Fibroblast of skin of right quadriceps (primary cell): Measurements from ENCODE around the gene FUT9.
"Not testable (repeated sequence)": the region's sequence is repeated elsewhere in the genome, so short reads cannot be mapped to it uniquely, and the experiment has no call there.

Experiments
- DNase-seq: peaks from one replicate; pipeline ENCODE4 v3.0.0-alpha.2; 2013

The FUT9 gene

DNA sequence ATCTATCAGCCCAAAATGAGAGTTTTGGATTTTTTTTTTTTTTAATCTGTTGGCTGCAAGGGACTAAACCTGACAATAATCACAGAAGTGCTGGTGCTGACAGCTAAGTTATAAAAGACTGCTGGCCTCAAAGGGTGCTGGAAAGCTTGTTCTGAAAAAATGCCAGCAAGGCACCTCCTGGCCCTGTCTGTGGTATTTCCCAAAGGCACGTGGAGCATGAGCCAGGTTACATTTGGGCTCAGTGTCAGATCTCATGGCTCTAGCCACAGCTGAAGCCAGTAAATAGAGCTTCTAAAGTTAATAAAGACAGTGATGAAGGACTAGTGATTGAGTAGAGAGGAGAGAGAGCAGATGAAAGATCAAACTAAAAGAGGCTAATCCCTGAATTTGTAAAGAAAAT, 178.9 kb downstream of the FUT9 start:
- no peak for DNase-seq

DNA sequence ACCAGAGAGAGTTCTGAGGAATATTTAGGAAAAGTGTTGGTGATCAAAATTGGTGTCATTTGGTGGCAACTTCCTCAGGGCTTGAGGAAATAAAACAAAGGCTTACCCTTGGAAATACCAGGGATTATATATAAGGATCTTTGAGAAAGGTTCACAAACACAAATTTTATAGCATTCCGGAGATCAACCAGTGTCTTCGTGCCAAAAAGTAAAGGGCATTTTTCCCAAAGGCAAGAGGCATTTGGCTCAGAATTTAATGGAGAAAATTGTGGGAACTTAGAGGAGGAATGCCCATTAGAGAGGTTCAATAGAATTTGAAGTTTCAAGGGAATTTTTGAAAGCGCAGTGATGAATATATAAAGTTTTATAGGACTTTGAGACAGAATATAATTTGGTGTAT, 179.5 kb downstream of the FUT9 start:
- DNase-seq: no peak

DNA sequence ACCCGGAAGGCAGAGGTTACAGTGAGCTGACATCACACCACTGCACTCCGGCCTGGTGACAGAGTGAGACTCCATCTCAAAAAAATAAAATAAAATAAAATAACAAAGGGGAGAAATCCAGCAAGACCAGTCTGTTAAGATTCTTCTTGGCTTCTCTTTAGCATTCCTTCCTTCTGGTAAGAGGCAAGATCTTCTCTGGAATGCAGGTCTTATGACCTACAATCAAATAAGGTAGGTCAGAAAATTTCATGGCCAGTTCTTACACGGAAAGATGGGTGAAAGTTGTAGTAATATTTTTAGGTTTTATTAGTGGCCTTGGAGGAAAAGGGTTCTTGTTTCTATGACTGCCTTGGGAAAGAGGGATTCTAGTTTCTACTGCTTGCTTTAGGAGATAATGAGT, 180.9 kb downstream of the FUT9 start:
- DNase-seq: no peak

DNA sequence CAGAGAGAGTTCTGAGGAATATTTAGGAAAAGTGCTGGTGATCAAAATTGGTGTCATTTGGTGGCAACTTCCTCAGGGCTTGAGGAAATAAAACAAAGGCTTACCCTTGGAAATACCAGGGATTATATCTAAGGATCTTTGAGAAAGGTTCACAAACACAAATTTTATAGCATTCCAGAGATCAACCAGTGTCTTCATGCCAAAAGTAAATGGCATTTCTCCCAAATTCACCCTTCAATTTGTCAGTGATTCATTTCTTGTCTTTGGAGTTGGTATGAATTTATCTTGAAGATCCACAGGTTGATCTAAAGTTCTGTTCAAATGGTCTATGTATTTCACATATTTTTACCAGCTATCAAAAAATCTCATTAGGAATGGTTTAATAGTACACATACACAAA, 181.5 kb downstream of the FUT9 start:
- no peak for DNase-seq

DNA sequence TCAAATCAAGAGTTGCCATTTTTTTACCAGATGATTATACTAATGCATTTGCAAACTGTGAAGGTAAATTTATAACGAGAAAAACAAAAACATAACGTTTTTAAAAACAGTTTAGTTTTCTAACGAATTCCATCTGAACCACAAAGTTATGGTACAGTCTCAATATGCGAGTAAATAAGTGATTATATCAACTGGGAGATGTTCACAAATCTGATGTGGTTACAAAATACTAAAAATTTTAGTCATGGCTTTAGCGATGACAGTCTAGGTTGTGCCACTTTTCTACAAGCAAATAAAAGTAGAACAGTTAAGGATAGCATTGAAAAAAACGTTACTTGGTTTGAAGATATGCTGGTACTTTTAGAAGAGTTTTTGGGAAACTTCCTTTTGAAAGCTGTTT, 186.8 kb downstream of the FUT9 start:
- no peak for DNase-seq

DNA sequence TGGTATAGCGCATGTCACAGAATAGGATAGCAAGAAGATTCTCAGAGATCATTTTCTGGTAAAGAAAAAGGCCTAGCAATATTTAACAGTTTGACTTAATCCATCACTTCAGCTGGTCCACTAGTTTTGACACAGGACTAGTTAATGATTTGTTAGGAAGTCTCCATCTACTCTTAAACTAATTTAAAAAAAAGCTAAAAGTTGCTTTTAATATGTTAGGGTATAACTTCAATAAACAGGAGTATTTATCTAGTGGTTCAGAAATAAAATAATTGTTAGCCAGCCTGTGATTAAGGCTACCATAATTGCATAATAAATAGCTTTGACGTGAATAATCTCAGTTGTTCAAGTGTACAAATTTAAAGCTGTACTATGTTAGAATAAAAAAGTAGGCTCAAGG, 195.6 kb downstream of the FUT9 start:
- no peak for DNase-seq

DNA sequence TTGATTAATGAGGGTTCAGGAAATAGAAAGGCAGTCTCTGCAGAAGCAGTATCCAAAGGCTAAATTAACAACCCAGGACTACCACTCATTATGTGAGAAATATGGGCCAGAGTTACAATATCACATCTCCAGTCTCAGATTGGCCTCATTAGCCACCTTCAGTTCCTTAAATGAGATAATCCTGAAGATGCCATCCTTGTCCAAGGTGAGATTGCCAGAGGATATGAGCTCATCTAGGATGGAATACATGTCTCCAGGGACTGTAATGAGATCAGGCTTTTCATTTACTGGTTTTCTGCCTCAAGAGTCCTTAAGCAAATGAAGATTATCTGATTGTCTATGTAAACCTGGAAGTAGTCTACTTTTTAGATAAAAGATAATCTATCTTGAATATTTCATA, 196.3 kb downstream of the FUT9 start:
- no peak for DNase-seq

DNA sequence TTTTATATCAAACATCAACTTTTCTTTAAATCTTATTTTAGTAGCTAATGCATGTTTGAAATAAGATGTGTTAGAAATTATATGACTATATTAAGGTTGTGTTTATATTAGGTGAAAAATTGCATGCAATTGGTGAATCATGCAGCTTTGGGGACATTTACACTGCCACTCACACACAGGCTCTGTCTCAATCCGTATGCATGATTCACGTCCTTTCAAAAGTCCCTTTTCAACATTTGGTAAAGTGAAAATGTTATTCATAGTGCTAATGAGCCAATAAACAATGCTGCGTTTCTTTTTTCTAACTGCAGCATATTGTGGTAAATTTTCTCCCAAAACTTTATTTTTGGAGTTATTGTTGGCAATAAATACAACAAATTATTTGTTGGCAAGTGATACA, 198.0 kb downstream of the FUT9 start:
- no peak for DNase-seq

DNA sequence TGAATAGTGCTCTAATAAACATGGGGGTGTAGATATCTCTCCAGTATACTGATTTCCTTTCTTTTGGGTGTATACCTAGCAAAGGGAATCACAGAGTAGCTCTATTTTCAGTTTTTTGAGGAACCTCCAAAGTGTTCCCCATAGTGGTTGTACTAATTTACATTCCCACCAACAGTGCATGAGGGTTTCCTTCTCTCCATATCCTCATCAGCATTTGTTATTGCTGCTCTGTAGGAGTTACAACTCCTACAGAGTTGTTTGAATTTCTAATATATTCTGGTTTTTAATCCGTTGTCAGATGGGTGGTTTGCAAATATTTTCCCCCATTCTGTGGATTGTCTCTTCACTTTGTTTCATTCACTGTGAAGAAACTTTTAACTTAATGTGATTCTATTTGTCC, 207.9 kb downstream of the FUT9 start:
- no peak for DNase-seq

DNA sequence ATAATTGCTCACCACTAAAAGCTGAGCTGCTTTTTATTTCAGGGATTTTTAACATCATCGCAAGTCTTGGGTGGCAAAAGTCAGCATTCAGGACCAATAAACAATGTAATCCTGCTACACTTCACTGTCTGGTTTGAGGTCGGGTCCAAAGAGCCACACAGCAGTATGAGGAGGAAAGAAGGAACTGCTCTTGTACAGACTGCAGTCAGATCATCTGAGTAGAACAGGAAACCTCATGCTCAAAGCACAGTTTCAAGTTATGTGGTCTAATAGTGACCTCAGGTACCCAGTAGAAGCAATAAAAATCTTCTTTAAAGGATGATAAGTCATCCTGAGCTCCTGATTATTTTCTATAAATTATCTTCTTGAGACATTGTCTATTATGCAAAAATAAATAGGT, 211.4 kb downstream of the FUT9 start:
- DNase-seq: no peak

DNA sequence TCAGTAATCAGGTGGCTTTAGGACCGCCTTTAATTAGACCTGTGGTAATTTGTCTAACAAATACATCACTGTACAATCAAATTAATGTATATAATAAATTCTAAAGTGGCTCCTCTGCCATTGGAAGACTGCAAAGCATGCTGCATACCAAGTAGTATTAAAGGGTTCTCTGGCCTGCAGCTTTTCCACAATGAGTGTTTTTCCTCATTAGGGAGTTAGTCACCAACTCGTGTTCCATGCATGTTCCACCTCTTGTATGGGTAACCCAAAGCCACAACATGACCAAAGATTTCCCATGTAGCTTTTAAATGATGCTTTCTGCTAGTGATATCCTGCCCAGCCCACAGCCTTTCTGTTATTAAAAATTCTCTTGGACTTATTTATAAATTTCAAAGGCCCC, 218.7 kb downstream of the FUT9 start:
- no peak for DNase-seq

DNA sequence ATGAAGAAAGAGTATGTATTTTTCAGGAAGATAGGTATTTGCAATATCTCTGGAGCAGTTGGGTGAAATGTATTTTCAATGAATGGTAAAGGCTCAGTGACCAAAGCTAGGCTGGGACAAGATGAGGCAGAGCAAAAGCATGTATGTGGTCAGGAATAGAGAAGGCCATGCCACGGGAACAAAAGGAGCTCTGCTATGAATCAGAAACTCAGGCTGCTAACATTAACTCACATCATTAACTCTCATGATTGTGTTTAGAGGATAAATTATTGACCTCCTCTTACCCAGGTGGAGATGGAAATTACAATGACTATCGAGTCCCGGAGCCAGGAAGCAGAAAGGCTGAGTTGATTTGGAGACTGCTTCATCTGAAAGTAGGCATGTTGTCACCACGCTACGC, 220.2 kb downstream of the FUT9 start:
- no peak for DNase-seq

DNA sequence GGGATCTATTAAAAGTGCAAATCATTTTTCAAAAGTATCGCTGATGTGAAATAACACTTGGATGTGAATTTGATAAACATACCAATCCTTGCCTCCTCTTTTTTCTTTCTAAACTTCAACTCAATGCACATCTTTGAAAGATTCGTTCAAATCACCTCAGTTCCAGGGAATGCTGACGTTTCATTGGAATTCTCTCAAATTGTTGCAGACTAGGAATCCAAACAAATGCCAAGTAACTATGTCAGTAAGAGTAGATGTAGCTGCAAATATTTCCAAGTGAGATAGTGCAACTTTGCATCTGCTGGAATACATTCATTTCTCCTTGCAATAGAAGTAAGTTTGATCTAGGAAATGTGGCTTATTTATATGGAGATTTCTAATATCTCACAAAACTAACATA, 220.7 kb downstream of the FUT9 start:
- DNase-seq: no peak

DNA sequence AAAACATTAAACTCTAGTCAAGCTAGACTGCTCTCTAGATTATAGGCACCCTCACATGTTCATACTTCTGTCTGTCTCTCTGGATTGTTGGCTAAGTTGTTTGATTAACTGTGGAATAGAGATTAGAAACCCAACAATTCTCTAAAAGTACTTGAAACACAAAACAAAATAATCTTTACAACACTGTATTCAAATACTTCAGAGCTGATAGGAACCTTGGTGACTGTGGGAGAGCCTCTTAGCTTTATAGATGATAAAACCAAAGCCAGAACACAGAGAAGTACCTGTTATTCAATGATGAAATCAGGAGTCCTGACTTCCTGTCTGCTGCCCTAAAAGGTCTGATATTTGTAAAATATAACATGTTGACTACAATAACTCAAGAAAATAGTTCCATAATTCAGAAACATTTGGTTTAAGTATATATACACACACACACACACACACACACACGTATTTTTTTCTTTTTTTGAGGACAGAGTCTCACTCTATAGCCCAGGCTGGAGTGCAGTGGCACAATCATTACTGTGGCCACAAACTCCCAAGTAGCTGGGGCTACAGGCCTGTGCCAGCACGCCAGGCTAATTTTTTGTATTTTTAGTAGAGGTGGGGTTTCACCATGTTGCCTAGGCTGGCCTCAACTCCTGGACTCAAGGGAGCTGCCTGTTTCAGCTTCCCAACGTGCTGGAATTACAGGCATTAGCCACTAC, 222.0 kb downstream of the FUT9 start:
- no peak for DNase-seq

DNA sequence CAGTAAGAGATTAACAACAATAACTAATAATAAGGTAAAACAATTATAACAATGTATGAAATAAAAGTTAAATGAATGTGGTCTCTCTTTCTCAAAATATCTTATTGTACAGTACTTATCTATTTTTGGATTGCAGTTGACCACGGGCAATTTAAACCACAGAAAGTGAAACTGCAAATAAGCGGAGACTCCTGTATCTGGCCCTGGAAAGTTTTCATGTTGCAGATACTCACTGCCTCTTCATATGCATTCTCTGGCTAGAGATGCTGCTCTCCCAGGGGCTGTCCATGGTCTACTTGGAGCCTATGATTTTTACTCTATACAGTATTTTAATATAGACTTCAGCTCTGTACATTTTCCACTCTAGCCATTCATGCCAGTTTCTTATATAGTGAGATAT, 230.8 kb downstream of the FUT9 start:
- no peak for DNase-seq

DNA sequence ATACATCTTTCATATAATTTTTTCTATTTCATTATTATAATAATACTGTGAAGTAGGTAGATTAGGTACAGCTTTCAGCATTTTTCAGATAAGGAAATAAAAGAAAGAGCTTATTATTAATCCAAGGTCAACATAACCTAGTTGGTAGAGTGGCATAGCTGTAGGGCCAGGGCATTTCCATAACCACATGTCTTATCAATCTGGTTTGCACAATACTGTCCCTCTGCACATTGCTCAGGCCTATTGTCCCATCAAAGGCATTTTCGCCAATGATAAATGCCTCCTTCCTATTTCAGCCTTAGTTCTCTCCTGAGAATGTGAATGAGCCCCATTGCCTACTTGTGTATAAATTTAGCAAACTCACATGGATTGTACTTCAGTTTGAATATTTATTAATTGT, 234.0 kb downstream of the FUT9 start:
- no peak for DNase-seq

DNA sequence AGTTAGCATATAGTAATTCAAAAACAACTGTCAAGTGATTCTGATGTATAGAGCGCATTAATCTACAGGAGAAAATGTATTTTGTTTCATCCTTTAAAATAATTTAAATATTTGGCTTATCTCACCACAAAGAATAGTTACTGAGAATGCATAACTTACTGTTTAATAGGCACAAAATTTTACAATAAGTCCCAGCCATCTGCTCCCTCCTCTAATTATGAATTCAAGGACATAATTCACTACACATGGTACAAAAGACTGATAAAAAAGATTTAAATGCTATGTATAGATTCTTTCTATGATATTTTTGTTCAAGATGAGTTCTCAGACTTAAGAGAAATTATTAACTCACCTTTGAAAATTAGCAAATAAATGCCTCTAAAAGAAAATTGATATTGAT, 242.0 kb downstream of the FUT9 start:
- no peak for DNase-seq

DNA sequence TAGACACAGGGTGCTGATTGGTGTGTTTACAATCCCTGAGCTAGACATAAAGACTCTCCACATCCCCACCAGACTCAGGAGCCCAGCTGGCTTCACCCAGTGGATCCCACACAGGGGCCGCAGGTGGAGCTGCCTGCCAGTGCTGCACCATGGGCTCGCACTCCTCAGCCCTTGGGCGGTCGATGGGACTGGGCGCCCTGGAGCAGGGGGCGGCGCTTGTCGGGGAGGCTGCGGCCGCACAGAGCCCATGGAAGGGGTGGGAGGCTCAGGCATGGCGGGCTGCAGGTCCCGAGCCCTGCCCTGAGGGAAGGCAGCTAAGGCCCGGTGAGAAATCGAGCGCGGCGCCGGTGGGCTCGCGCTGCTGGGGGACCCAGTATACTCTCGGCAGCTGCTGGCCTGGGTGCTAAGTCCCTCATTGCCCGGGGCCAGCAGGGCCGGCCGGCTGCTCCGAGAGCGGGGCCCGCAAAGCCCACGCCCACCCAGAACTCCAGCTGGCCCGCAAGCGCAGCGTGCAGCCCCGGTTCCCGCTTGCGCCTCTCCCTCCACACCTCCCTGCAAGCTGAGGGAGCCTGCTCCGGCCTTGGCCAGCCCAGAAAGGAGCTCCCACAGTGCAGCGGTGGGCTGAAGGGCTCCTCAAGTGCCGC, 245.1 kb downstream of the FUT9 start:
- DNase-seq: not testable (repeated sequence)
